ENCODE measurements around the gene FOXM1. TPM values are rescaled to one million over a fixed set of nuclear protein-coding genes. Genes with fewer than 3 reads are reported as not detected.

The FOXM1 gene
- total RNA-seq (10 to 100 TPM in 1 of 5 experiments, 1 to 10 TPM in 1, under 1 TPM in 2, not detected in 1; 0.35 to 77.2 (median 0.82) TPM), polyA plus RNA-seq (not detected), total RNA-seq (2.0 reads per million, percentile 9 among the genes with 10 or more reads in this experiment)

- H3K4me1 Mint-ChIP-seq = peaks cover 21 to 54% (median 45%) of the 10 kb centered on the region in 7 donors
- peak within 1 kb of the TSS; percentile 98 to 100 (median 99) for H3K27ac Mint-ChIP-seq
- H3K9me3 Mint-ChIP-seq = no peaks in the 10 kb centered on the region
- H3K4me3 Mint-ChIP-seq = peak within 1 kb of the TSS; percentile 89 to 100 (median 98)
- ChIA-PET POLR2A (interaction anchor here (1.4 to 2.7 kb wide), 7 partner anchors 12 to 81 kb away, joined by 3 to 21 read pairs (median 6); partner anchors contain the start of genes ITFG2 and TULP3), CTCF (interaction anchor here (0.6 to 1.9 kb wide), 2 partner anchors 13 to 77 kb away, joined by 5 to 6 read pairs; partner anchors contain the start of gene TULP3)
- Histone ChIP-seq H3K36me3 (ENCODE audit: control insufficient read depth in 2 of 3, insufficient read depth in 3 of 3, low read length in 3 of 3) (peaks cover 0 to 7% (median 0%) of the 10 kb centered on the region in 3 experiments), H3K4me3 (ENCODE audit: low read length) (peak within 1 kb of the TSS; percentile 83), H3K27ac (ENCODE audit: low read depth, low read length) (peak within 1 kb of the TSS; percentile 94), H3K4me1 (ENCODE audit: control insufficient read depth in 2 of 2, insufficient read depth in 2 of 2, low read length in 2 of 2) (peaks cover 10 to 14% of the 10 kb centered on the region in 2 donors), H3K9me3 (ENCODE audit: control insufficient read depth in 2 of 3, low read length in 3 of 3) (no peaks in the 10 kb centered on the region), H3K27me3 (ENCODE audit: control insufficient read depth in 2 of 2, insufficient read depth in 2 of 2, low read length in 2 of 2) (no peaks in the 10 kb centered on the region)
- ATAC-seq (peak; percentile 87), DNase-seq (peak; percentile 79 to 92 (median 88))
- peaks cover 0 to 23% (median 0%) of the 10 kb centered on the region in 5 donors for H3K36me3 Mint-ChIP-seq
- intact Hi-C loops (cut with micrococcal nuclease) = loop anchor here (1.0 to 5.0 kb wide), 6 partner anchors 13 to 875 kb away; partner anchors contain the start of genes ITFG2 (in 2 of the 2), TULP3 (in 2 of the 2), CRACR2A (in 1 of the 2) and FKBP4 (in 1 of the 2)
- no peaks in the 10 kb centered on the region for H3K27me3 Mint-ChIP-seq
Measured at GRCh38 chr12:2877047-2877952, at the start of gene FOXM1, which contains the start of gene RHNO1. FOXM1 (minus strand) TSS chr12:2877174; CDS start chr12:2874478, 2,696 bp downstream. RHNO1 (plus strand) TSS chr12:2877223; CDS start chr12:2885367, 8,144 bp downstream.

- Mint-ChIP-seq H3K27ac (peak overlapping the region in 1 of 9 donors; percentile 15), H3K9me3 (no peaks in the 10 kb centered on the region), H3K4me3 (no peak overlapping the region), H3K4me1 (no peaks in the 10 kb centered on the region), H3K27me3 (no peaks in the 10 kb centered on the region), H3K36me3 (peaks cover 6 to 49% (median 24%) of the 10 kb centered on the region in 5 donors)
- H3K27me3 ChIP-seq (ENCODE audit: control insufficient read depth in 2 of 2, insufficient read depth in 2 of 2, low read length in 2 of 2) = no peaks in the 10 kb centered on the region
- H3K4me1 ChIP-seq (ENCODE audit: control insufficient read depth in 2 of 2, insufficient read depth in 2 of 2, low read length in 2 of 2) = no peaks in the 10 kb centered on the region
- intact Hi-C loops (cut with micrococcal nuclease) = no loop called here
- no peak overlapping the region for H3K4me3 ChIP-seq (ENCODE audit: low read length)
- ATAC-seq (no peak), DNase-seq (no peak)
- H3K27ac ChIP-seq (ENCODE audit: low read depth, low read length) = no peak overlapping the region
- H3K36me3 ChIP-seq (ENCODE audit: control insufficient read depth in 2 of 3, insufficient read depth in 3 of 3, low read length in 3 of 3) = peaks cover 0 to 10% (median 0%) of the 10 kb centered on the region in 3 experiments
- ChIA-PET POLR2A (interaction anchor here (0.6 kb wide), 1 partner anchor 25 kb away, joined by 4 read pairs; no protein-coding TSS in a partner anchor), CTCF (interaction anchor here (0.7 kb wide), 1 partner anchor 1265 kb away, joined by 4 read pairs; no protein-coding TSS in a partner anchor)
- H3K9me3 ChIP-seq (ENCODE audit: control insufficient read depth in 2 of 3, low read length in 3 of 3) = no peaks in the 10 kb centered on the region
Measured at GRCh38 chr12:2925322-2925995, 48.5 kb upstream of the FOXM1 start.

GRCh38 chr12:2924019-2924418, 47.0 kb upstream of the FOXM1 start:
- ChIA-PET POLR2A (interaction anchor here (0.6 kb wide), 1 partner anchor 1161 kb away, joined by 3 read pairs; no protein-coding TSS in a partner anchor), CTCF (no interaction called here)
- Mint-ChIP-seq H3K27me3 (no peaks in the 10 kb centered on the region), H3K4me3 (no peak overlapping the region), H3K4me1 (no peaks in the 10 kb centered on the region), H3K36me3 (peaks cover 6 to 43% (median 23%) of the 10 kb centered on the region in 5 donors), H3K9me3 (no peaks in the 10 kb centered on the region), H3K27ac (no peak overlapping the region)
- intact Hi-C loops (cut with micrococcal nuclease) = no loop called here
- Histone ChIP-seq H3K27me3 (ENCODE audit: control insufficient read depth in 2 of 2, insufficient read depth in 2 of 2, low read length in 2 of 2) (no peaks in the 10 kb centered on the region), H3K27ac (ENCODE audit: low read depth, low read length) (no peak overlapping the region), H3K4me1 (ENCODE audit: control insufficient read depth in 2 of 2, insufficient read depth in 2 of 2, low read length in 2 of 2) (no peaks in the 10 kb centered on the region), H3K36me3 (ENCODE audit: control insufficient read depth in 2 of 3, insufficient read depth in 3 of 3, low read length in 3 of 3) (peaks cover 0 to 10% (median 0%) of the 10 kb centered on the region in 3 experiments), H3K9me3 (ENCODE audit: control insufficient read depth in 2 of 3, low read length in 3 of 3) (no peaks in the 10 kb centered on the region), H3K4me3 (ENCODE audit: low read length) (no peak overlapping the region)
- DNase-seq (no peak), ATAC-seq (no peak)

GRCh38 chr12:2923057-2923456, 46.1 kb upstream of the FOXM1 start:
- H3K36me3 Mint-ChIP-seq = peaks cover 6 to 43% (median 23%) of the 10 kb centered on the region in 5 donors
- no peaks in the 10 kb centered on the region for H3K9me3 Mint-ChIP-seq
- H3K4me1 Mint-ChIP-seq = no peaks in the 10 kb centered on the region
- H3K4me1 ChIP-seq (ENCODE audit: control insufficient read depth in 2 of 2, insufficient read depth in 2 of 2, low read length in 2 of 2) = no peaks in the 10 kb centered on the region
- no peak overlapping the region for H3K4me3 Mint-ChIP-seq
- H3K27me3 Mint-ChIP-seq = no peaks in the 10 kb centered on the region
- intact Hi-C loops (cut with micrococcal nuclease) = no loop called here
- CTCF ChIA-PET = no interaction called here
- no peak overlapping the region for H3K27ac ChIP-seq (ENCODE audit: low read depth, low read length)
- peaks cover 0 to 10% (median 0%) of the 10 kb centered on the region in 3 experiments for H3K36me3 ChIP-seq (ENCODE audit: control insufficient read depth in 2 of 3, insufficient read depth in 3 of 3, low read length in 3 of 3)
- no peaks in the 10 kb centered on the region for H3K27me3 ChIP-seq (ENCODE audit: control insufficient read depth in 2 of 2, insufficient read depth in 2 of 2, low read length in 2 of 2)
- no peaks in the 10 kb centered on the region for H3K9me3 ChIP-seq (ENCODE audit: control insufficient read depth in 2 of 3, low read length in 3 of 3)
- H3K27ac Mint-ChIP-seq = no peak overlapping the region
- ATAC-seq = no peak
- DNase-seq = no peak
- POLR2A ChIA-PET = no interaction called here
- no peak overlapping the region for H3K4me3 ChIP-seq (ENCODE audit: low read length)

GRCh38 chr12:2922329-2922728, 45.4 kb upstream of the FOXM1 start:
- ATAC-seq (no peak), DNase-seq (no peak)
- ChIA-PET POLR2A (no interaction called here), CTCF (interaction anchor here (0.7 kb wide), 1 partner anchor 201 kb away, joined by 3 read pairs; no protein-coding TSS in a partner anchor)
- Mint-ChIP-seq H3K9me3 (no peaks in the 10 kb centered on the region), H3K4me3 (no peak overlapping the region), H3K27me3 (no peaks in the 10 kb centered on the region), H3K27ac (no peak overlapping the region), H3K36me3 (peaks cover 6 to 37% (median 23%) of the 10 kb centered on the region in 5 donors), H3K4me1 (no peaks in the 10 kb centered on the region)
- intact Hi-C loops (cut with micrococcal nuclease) = no loop called here
- Histone ChIP-seq H3K4me3 (ENCODE audit: low read length) (no peak overlapping the region), H3K27ac (ENCODE audit: low read depth, low read length) (no peak overlapping the region), H3K27me3 (ENCODE audit: control insufficient read depth in 2 of 2, insufficient read depth in 2 of 2, low read length in 2 of 2) (no peaks in the 10 kb centered on the region), H3K36me3 (ENCODE audit: control insufficient read depth in 2 of 3, insufficient read depth in 3 of 3, low read length in 3 of 3) (peaks cover 0 to 10% (median 0%) of the 10 kb centered on the region in 3 experiments), H3K9me3 (ENCODE audit: control insufficient read depth in 2 of 3, low read length in 3 of 3) (no peaks in the 10 kb centered on the region), H3K4me1 (ENCODE audit: control insufficient read depth in 2 of 2, insufficient read depth in 2 of 2, low read length in 2 of 2) (no peaks in the 10 kb centered on the region)

- H3K4me1 ChIP-seq (ENCODE audit: control insufficient read depth in 2 of 2, insufficient read depth in 2 of 2, low read length in 2 of 2) = no peaks in the 10 kb centered on the region
- DNase-seq (no peak), ATAC-seq (no peak)
- POLR2A ChIA-PET = no interaction called here
- Mint-ChIP-seq H3K27me3 (no peaks in the 10 kb centered on the region), H3K27ac (no peak overlapping the region), H3K9me3 (no peaks in the 10 kb centered on the region), H3K36me3 (peaks cover 0 to 46% (median 23%) of the 10 kb centered on the region in 5 donors), H3K4me3 (no peak overlapping the region), H3K4me1 (no peaks in the 10 kb centered on the region)
- CTCF ChIA-PET = no interaction called here
- H3K4me3 ChIP-seq (ENCODE audit: low read length) = no peak overlapping the region
- no peak overlapping the region for H3K27ac ChIP-seq (ENCODE audit: low read depth, low read length)
- H3K36me3 ChIP-seq (ENCODE audit: control insufficient read depth in 2 of 3, insufficient read depth in 3 of 3, low read length in 3 of 3) = peaks cover 0 to 3% (median 0%) of the 10 kb centered on the region in 3 experiments
- no peaks in the 10 kb centered on the region for H3K9me3 ChIP-seq (ENCODE audit: control insufficient read depth in 2 of 3, low read length in 3 of 3)
- intact Hi-C loops (cut with micrococcal nuclease) = no loop called here
- no peaks in the 10 kb centered on the region for H3K27me3 ChIP-seq (ENCODE audit: control insufficient read depth in 2 of 2, insufficient read depth in 2 of 2, low read length in 2 of 2)
Measured at GRCh38 chr12:2919249-2919648, 42.3 kb upstream of the FOXM1 start.
